Stromal cell of bone marrow (primary cell): ENCODE measurements around the gene TMEM150B.
"Not testable (repeated sequence)": the region's sequence is repeated elsewhere in the genome, so short reads cannot be mapped to it uniquely, and the experiment has no call there.

Experiments used
- DNase-seq: peaks from one replicate; pipeline ENCODE4 v3.0.0-alpha.2; 2012; ENCODE audit warnings: low read depth

The TMEM150B gene

DNA sequence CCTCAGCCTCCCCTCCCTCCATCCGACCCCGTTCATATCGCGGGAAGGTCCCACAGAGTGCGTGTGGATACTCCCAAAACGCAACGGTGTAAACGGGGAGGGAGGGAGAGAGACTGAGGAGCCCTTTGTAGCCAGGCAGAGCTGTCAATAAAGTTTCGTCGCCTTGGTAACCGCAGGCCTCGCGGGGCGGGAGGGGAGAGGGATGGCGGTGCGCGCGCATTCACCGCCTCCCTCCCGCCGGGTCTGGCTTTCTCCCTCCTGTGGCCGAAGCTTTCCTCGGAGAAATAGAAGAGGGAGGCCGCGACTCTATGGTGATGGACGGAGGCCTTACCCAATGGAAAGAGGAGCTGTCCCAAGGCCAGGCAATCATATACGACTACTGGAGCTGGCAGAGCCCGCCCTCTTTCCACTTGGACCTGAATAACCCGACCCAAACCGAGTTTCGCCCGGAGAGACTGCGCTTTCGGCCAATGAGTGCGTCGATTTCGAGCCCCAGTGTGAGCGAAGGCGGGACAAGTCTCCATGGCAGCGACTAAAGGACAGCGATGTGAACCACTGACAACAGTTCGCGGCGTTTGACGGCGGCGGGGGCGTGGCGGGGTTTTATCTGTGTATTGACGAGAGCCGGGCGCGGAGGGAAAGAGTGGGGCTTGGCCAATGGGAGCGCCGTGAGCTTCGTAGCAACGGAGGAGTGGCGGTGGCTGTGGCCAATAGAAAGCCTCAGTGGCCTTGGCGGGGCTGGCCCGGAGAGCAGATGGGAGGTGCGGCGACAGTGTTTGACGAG is 14.2 kb upstream of the TMEM150B start, which contains the start of gene KMT5C:
TSS of gene KMT5C (plus strand) at position 772 of the 784 bp plus-strand sequence. CDS start 2,061 bp downstream, outside the sequence.
- peak; percentile 100 for DNase-seq

DNA sequence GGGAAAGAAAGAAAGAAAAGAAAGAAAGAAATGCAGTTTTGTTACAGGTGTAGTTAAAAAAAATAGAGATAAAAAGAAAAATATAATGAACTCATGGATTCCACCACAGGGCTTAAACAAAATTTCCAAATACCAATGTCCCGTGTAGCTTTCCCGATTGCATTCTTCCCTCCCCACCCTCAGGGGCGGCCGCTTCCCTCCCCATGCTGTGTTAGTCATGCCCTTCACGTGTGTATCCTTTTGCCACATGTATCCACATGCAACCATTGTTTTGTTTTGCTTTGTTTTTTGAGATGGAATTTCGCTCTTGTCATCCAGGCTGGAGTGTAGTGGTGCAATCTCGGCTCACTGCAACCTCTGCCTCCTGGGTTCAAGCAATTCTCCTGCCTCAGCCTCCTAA is 11.0 kb upstream of the TMEM150B start:
- DNase-seq = no peak

DNA sequence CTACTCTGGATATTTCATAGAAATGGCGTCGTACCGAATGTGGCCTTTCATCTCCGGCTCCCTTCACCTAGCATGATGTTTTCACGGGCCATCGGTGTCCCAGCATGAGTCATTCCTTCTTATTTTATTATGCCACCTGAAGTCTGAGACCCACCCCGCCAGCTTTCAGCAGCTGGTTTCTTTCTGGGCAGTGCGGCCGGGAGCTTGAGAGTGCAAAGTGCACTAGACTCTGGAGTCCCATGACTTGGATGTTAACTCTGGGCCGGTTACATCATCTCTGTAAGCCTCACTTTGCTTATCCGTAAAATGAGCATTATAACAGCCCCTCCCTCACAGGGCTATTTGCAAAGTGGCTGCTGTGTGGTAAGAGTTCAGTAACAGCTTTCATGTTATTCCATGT is 8.7 kb upstream of the TMEM150B start:
- DNase-seq = no peak

DNA sequence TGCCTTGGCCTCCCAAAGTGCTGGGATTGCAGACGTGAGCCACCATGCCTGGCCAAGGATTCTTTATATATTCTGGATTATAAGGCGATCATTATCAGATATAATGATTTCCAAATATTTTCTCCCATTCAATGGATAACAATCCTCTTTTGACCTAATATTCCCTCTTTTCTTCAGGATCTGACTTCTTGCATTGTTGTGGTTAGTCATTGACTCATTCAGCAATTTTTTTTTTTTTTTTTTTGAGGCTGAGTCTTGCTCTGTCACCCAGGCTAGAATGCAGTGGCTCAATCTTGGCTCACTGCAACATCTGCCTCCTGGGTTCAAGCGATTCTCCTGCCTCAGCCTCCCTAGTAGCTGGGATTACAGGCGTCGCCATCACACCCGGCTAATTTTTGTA is 4.7 kb upstream of the TMEM150B start:
- not testable (repeated sequence) for DNase-seq

DNA sequence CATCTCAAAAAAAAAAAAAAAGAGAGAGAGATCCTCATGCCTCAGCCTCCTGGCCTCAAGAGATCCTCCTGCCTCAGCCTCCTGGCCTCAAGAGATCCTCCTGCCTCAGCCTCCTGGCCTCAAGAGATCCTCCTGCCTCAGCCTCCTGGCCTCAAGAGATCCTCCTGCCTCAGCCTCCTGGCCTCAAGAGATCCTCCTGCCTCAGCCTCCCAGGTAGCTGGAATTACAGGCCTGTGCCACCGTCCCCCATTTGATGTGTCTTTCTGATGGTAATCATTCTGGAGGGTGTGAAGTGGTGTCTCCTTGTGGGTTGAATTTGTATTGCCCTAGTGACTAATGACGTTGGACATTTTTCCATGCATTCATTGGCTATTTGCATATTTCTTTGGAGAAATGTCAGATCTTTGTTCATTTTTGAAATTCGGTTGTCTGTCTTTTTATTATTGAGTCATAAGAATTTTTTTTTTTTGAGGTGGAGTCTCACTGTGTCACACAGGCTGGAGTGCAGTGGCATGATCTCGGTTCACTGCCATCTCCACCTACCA is 3.7 kb upstream of the TMEM150B start:
- DNase-seq = not testable (repeated sequence)

DNA sequence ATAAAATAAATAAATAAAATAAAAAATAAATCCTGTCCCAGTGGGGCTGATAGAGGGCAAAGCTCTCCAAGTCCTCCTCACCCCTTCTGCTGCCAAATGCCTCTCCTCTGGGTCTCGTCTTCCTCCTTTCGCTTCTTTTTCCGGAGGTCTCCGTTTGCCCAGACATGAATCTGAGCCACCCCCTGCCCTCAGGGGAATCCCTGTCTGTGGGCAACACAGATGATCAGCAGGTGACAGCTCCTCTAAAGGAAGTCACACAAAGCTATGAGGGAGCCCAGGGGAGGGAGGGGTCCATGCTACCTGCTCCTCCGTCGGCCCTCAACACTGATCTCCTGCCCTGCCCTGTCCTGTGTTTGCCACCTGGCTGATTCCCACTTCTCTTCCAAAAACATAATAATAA is 479 bp downstream of the TMEM150B start:
- DNase-seq = no peak

DNA sequence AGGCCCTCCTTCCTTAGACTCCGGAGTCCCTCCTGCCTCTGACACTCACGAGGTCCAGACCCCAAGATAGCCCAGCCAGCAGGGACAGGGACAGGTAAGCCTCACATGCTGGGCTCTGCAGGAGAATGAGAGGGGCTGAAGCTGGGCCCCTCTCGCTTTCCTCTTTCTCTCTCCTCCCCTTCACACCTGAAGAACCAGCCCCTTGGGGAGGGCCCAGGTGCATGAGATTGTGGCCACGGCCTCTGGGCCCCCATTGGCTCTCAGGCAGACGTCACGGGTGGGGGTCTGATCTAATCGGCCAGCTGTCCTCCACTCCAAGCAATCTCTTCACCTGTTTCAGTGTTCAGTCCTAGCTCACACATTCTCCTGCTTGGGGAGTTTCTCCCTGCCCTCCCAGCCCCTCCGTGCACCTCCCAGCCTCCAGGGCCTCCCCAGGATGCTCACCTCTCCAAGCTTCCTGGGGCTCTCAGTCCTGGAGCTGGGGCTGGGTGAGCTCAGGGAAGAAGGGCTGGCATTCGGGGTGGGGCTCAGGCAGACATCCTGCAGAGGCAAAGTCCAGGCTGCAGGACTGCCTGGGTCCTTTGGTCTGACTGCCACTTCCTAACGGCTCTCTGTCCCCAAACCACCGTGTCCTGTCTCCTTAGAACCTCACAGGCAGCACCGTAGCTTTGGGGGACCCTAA is 2.8 kb downstream of the TMEM150B start:
- no peak for DNase-seq

DNA sequence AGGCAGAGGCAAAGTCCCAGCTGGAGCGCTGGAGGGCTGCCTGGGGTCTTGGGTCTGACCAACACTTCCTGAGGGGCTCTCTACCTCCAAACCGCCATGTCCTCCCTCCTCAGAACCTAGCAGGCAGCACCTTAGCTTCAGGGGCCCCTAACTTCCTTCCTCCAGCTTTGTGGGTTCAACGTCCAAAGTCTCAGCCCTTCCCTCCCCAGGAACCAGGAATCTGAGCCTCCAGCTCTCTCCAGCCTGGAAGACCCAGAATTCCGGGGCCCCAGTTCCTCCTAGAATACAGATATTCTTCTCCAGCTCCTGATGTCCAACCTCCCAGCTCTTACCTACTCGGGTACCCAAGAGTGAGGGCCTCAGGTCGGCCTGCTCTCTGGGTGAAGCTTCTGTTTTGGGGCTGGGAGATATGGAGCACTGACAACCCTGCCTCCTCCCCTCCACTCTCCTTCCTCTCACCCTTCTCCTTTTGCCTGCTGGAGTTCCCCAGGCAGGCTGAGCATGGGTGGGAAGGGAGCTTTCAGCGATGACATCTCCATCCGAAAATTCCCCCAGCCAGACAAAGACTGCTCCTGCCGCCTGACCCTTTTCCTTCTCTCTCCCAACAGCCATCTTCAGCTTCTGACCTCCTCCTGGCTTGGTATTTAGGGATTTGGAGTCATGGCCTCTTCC is 3.5 kb downstream of the TMEM150B start:
- no peak for DNase-seq

DNA sequence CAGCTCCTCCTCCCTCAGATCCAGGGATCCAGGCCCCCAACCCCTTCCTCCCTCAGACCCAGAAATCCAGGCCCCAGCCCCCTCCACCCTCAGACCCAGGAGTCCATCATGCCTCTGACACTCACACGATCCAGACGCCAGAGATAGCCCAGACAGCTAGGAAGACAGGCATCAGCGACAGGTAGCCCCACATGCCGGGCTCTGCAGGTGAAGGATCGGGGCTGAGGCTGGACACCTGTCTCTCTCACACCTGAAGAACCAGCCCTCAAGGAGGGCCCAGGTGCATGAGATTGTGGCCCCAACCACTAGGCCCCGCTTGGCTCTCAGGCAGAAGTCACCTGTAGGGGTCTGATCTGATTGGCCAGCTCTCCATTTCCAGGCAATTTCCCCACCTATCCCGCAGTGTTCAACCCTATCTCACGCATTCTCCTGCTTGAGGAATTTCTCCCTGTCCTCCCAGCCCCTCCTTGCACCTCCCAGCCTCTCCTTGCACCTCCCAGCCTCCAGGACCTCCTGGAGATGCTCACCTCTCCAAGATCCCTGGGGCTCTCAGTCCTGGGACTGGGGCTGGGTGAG is 4.2 kb downstream of the TMEM150B start:
- no peak for DNase-seq

DNA sequence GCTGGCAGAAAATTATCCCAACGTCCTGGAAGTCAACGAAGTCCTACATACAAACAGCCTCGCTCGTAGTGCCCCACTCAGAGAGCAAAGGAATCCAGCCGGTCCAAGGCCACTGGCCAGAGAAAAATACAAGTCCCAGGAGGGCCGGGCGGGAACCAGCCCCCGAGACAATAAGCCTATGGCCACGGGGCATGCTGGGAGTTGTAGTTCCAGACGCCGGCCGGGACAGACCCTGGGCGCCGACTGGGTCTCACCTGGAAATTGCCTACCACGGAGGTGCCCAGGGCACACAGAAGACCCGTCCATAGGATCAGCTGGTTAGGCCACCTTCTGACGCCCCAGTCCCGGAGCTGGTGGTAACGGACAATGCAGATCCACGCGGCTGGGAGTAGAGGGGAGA is 5.4 kb downstream of the TMEM150B start:
- no peak for DNase-seq

DNA sequence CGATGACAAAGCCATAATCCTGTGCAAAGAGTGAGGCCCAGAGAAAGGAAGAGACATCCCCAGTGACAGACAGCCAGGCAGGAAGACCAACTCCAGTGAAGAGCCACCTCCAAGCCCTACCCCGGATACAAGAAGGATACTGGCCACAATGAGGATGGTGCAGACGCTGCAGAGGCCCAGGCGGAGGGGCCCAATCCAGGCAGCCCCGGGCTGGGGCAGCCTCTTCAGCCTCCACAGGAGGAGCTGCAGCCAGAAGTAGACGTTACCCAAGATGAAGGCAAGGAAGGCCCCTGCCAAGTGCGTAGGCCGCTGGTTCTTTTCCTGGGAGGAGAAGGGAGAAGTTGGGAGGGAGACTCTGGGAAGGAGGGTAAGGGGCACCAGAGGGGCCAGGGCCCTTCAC is 8.5 kb downstream of the TMEM150B start:
- no peak for DNase-seq

DNA sequence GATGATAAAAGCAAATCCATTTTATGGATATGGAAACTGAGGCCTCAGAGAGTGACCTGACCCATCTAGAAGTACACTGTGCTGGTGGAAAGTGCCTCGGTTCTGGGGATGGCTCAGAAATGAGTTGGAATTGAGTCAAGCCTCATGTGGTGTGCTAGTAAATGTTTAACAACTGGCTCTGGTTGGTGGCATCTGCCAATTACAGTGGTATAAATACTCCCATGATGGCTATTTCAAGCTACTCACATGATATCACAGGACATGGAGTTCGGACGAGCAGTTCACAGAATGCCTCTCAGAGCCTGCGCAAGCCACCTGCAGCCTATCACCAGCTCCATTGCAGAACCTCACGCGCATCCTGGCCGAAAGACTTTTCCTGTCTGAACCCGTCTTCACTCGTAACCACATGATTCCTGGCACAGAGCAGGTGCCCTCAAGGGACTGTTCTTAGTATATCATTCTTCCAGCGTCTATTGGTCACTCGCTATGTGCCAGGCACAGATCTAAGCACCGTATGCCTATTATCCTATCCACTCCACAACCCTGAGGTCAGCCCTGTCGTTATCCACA is 9.1 kb downstream of the TMEM150B start:
- DNase-seq = no peak

DNA sequence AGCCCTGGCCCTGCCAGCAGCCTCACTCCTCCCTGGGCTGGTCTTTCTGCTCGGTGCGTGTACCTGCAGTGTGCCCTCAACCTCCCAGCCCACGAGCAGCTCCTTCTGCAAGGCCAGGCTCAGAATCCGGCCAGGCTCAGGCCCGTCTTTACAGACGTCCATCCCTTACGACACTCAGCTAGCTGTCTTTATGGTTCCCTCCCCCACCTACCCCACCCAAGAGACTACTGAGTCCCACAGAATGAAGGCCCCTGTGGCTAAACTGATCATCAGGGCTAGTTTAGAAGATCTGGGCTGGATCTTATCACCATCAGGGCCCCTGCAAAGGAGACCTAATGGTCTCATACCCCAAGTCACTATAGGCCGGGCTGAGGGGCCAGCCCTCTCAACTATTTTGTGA is 10.7 kb downstream of the TMEM150B start:
- DNase-seq = no peak

DNA sequence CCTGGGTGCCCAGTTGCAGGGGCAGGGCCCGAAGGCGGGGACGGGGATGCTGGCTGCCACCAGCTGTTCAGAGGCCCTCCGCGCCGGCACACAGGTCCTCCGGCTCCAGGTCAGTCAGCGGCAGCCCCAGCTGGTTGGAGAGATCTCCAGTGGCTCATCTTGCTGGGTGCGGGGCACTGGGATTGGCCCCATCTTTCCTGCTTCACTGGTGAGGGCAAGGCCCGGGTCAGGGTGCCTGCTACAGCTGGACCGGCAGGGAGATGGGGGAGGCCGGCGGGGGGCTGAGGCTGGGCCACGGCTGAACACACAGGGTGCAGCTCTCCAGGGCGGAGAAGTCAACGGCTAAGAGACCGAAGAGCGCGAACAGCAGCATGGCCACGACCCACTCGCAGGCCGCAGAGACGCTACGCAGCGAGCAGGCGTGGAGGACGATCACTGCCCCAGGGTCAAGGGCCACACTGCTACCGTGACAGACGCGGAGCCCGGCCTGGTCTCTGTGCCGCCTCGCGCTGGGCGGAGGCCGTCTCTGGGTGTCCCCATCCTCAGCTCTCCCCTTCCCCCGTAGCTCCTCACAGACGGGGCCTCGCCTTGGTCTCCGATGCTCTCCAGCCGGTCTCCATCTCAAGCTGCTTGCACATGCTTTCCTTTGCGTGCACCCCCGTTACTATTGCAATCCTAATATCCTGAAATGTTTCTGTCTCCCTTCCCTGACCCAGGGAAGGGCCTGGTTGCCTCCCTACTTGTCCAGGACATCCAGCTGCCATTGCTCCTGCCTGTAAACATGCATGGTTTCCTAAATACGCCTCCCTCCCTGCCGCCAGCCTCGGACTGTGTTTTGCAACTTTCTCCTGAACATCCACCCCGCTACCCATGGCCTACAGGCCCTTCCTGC is 12.3 kb downstream of the TMEM150B start:
- DNase-seq = no peak

DNA sequence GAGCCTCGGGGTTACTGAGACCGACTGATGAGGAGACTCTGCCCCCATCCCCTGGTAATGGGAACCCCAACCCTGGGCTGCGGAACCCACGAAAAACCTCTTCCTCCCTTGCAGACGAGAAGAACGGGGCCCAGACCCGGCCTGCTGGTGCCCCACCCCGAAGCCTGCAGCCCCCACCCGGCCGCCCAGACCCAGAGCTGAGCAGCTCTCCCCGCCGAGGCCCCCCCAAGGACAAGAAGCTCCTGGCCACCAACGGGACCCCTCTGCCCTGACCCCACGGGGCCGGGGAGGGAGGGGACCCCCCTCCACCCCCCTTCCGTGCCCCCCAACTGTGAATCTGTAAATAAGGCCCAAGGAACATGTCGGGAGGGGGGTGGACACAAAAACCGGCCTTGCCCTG is 13.3 kb downstream of the TMEM150B start:
- no peak for DNase-seq

DNA sequence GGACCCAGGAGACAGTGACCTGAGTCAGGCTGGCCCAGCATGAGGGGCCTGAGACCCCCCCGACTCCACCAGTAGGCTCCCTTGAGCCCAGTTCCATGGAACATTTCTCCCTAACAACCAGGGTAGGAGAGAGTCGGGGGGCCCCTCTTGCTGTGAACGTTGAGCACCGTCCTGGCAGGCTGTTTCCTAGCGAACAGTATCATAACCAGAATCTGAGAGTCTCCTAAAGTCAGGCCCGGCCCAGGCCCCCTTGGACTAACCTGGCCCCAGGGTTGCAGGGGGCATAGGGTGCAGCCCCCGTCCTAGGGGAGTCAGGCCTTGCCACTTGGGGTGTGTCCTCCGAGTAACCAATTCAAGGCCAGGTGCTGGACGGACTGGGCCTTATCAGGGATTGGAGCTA is 13.7 kb downstream of the TMEM150B start:
- no peak for DNase-seq

DNA sequence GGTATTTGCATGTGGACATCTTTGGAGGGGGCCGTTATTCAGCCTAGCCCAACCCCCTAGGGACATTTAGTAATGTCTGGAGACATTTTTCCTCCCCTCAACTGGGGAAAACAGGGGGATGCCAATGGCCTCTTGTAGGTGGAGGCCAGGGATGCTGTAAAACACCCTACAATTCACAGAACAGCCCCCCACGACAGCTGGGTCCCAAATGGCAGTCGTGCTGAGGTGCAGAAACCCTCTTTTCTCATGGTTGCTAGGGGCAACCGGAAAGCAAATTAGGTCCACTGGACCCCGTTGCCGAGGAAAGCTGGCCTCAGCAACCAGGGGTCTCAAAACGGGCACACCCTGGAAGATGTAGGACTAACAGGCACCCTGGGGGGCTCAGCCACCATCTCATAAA is 14.6 kb downstream of the TMEM150B start:
- DNase-seq = no peak

DNA sequence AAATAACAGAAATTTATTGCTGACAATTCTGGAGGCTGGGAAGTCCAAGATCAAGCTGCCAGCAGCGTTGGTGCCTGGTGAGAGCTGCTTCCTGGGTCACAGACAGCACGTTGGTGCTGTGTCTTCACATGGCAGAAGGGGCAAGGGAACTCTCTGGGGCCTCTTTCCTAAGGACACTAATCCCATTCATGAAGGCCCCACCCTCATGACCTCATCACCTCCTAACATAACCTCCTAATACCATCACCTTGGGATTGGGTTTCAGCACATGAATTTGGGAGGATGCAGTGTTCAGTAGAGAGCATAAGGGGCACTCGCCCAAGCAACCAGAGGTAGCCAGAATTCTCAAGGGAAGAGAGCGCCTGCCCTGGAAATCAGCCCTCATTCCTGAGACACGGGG is 15.7 kb downstream of the TMEM150B start:
- DNase-seq = no peak

DNA sequence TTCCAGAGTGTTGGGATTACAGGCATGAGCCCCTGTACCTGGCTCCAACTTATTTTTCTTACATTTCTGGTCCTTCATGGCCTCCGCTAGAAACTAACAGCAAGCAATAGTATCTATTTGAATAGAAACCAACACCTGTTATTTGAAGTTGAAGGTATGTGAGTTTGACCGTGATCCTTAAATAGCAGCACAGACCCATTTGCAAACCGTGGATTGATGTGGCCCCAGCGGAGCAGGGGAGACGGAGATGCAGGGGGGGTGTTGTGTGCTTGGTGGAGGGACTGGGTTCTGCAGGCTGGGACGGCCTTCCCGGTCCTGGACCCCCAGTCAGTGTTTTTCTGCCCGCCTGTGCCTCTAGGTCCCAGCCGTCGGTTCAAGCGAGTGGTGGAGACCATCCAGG is 16.9 kb downstream of the TMEM150B start:
- DNase-seq = no peak

DNA sequence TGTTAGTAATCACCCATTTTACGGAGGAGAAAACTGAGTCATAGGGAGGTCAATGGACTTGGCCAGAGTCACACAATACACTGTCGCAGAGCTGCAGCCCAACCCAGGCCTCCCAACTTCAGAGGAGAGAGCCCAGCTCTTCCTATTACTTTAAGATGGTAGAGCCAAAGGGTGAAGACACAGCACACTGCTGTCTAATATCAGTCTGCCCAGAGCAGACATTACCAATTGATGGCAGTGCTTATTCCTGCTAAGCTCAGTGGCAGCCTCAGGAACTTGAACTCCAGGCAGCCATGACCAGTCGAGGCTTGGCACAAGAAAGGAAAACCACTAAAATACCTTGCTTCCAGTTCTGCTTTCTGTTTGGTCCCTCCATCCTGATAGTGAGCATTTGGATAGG is 18.4 kb downstream of the TMEM150B start:
- no peak for DNase-seq

DNA sequence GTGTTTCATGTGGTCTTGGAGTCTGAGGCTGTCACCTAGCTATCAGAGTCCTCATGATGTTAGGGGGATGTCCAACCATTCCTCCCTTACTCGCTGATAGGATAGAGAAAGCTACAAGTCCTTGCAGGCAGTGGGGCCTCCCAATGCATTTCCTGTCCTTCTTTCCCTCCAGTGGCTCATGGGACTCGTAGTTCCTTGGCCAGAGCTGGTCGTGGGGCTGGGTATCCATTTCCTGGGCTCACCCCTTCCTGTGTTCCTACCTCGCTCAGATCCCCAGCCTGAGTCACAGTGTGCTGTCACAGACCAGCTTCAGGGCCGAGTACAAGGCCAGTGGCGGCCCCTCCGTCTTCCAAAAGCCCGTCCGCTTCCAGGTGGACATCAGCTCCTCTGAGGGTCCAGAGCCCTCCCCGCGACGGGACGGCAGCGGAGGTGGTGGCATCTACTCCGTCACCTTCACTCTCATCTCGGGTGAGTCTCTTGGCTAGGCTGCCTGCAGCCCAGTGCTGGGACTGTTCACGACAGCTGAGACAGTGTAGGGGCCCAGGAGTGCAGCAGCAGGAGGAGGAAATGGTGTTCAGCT is 19.1 kb downstream of the TMEM150B start:
- no peak for DNase-seq
